IPS-18c (cell line): ENCODE measurements around the gene CDC14C.
"Not testable (repeated sequence)": the region's sequence is repeated elsewhere in the genome, so short reads cannot be mapped to it uniquely, and the experiment has no call there.

Experiments used
- H3K4me3 ChIP-seq: 2 replicates; pipeline ENCODE4 v1.7.0; 2013; ENCODE audit warnings: low read depth, mild to moderate bottlenecking, low read length, moderate library complexity; ENCODE audit not compliant: insufficient read depth
- H3K9me3 ChIP-seq: one replicate; pipeline ENCODE4 v1.6.1; 2013; ENCODE audit warnings: mild to moderate bottlenecking, low read length, moderate library complexity; ENCODE audit not compliant: control insufficient read depth, insufficient read depth

CDC14C gene

GRCh38 chr7:48924433-48924832 lies at the start of gene CDC14C:
CDC14C (plus strand) TSS chr7:48924547; CDS start chr7:48924673, 126 bp downstream.
- Histone ChIP-seq H3K9me3 (no peaks in the 10 kb centered on the region), H3K4me3 (no peak within 1 kb of the TSS)

- no peak overlapping the region for H3K4me3 ChIP-seq
- no peaks in the 10 kb centered on the region for H3K9me3 ChIP-seq
Observed at GRCh38 chr7:48875045-48875916, 49.1 kb upstream of the CDC14C start.

- Histone ChIP-seq H3K9me3 (no peaks in the 10 kb centered on the region), H3K4me3 (no peak overlapping the region)
Observed at GRCh38 chr7:48876087-48876486, 48.3 kb upstream of the CDC14C start.

DNA sequence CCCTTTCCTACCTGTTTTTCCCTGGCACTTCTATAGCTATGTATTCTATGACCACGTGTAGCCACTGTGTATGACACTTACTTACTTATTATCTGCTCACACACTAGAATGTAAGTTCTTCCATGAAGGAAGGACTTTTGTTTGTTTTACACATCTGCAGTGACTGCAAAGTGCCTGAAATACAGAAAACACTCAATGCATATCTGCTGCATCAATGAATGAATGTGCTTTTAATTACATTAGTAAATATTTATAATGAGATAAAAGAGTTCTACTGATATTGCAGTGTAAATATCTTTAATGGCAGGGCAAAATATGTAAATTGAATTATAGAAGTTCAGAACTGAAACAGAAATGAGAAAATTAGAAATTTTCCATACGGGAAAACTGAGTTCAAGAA lies 43.5 kb upstream of the CDC14C start:
- H3K4me3 ChIP-seq: no peak overlapping the region
- no peaks in the 10 kb centered on the region for H3K9me3 ChIP-seq

DNA sequence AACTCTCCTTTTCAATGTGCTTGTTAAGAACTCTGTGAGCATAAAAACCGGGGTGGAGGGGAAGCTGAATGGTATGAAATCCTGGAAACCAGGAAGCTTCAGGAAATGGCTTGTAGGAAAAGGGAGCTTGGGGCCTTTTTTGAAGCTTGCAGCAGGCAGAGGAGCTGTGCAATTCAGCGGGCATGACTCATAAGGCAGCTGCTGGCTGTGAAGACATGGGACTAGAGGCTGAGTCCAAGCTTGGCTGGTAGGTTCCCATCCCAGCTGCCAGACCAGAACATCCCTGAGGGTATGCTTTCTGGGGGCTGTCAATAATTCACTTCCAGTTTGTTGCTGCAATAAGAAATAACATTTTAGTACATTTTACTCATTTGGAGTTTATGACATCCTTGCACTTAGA lies 36.8 kb upstream of the CDC14C start:
- Histone ChIP-seq H3K4me3 (no peak overlapping the region), H3K9me3 (no peaks in the 10 kb centered on the region)

DNA sequence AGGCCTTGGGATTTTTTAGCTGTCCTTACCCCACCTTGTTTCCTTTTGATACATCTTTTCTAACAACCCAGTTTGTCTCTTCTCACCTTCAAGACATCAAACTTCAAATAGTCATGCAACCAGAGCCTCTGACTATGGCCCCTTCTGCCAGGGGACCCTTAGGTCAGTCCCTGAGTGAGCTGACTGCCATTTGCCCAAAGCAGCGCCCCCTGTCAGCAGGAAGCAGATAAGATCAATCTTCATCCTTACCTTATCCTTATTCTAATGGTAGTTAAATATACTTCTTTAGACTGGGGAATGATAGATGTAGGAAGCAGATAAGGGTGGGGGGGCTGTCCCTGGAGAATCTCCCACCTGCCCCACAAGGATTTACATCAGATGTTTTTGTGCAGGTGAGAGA lies 29.8 kb upstream of the CDC14C start:
- H3K9me3 ChIP-seq: peaks cover 3% of the 10 kb centered on the region
- no peak overlapping the region for H3K4me3 ChIP-seq

DNA sequence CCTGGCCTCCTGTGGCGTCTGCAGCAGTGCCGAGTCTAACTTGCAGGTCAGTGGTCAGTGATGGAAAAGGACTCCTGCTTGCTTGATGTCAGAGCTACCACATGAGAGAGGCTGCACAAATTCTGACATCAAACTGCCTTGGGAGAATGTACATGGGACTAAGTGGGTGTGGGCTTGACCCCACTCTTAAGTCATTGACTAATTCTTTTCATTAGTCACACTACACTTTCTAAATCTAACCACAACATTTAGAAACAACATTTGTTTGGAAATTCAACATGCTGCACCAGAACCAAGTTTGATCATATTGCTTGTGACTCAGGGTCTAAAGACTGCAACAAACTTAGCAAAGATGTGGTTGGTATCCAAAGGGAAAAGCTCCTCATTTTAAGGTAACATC lies 24.4 kb upstream of the CDC14C start:
- H3K4me3 ChIP-seq: no peak overlapping the region
- no peaks in the 10 kb centered on the region for H3K9me3 ChIP-seq

GRCh38 chr7:48901966-48902365 lies 22.4 kb upstream of the CDC14C start:
- Histone ChIP-seq H3K9me3 (no peaks in the 10 kb centered on the region), H3K4me3 (no peak overlapping the region)

GRCh38 chr7:48904975-48905374 lies 19.4 kb upstream of the CDC14C start:
- Histone ChIP-seq H3K4me3 (no peak overlapping the region), H3K9me3 (no peaks in the 10 kb centered on the region)

GRCh38 chr7:48905686-48906085 lies 18.7 kb upstream of the CDC14C start:
- not testable (repeated sequence) for H3K9me3 ChIP-seq, H3K4me3 ChIP-seq

GRCh38 chr7:48909887-48910286 lies 14.5 kb upstream of the CDC14C start:
- not testable (repeated sequence) for H3K4me3 ChIP-seq, H3K9me3 ChIP-seq

- H3K4me3 ChIP-seq: no peak overlapping the region
Observed at GRCh38 chr7:48931481-48931880, 7.1 kb downstream of the CDC14C start.

DNA sequence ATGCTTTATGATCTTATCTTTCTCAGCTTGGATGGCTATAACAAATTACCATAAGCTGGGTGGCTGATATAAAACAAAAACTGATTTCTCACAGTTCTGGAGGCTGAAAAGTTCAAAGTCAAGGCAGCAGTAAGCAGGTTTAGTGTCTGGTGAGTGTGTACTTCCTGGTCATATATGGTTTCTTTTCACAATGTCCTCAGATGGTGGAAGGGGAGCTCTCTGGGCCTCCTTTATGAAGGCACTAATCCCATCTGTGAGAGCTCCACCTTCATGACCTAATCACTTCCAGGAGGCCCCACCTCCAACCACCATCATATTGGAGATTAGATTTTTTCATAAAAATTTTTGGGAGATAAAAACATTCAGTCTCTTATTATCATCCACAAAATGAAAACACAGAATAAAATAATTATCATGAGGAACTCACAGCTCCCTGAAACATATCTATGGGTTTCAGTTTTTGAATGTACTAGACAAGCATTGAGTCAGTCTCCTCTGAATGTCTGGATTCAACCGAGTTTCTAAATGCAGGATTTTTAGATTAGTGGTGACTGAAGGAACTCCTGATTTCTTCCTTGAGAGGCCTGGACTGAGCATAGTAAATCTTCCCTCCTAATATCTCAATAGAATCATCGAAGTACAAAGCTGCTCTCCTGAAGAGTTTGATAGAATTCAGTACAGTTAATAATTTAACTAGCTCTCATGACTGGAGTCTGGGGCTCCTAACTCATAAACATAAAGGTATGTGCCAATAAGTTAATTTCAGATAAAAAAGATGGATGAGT lies 8.0 kb downstream of the CDC14C start:
- Histone ChIP-seq H3K9me3 (no peaks in the 10 kb centered on the region), H3K4me3 (no peak overlapping the region)

More at GRCh38 chr7:48931481-48931880, 7.1 kb downstream of the CDC14C start:
- H3K9me3 ChIP-seq: no peaks in the 10 kb centered on the region

DNA sequence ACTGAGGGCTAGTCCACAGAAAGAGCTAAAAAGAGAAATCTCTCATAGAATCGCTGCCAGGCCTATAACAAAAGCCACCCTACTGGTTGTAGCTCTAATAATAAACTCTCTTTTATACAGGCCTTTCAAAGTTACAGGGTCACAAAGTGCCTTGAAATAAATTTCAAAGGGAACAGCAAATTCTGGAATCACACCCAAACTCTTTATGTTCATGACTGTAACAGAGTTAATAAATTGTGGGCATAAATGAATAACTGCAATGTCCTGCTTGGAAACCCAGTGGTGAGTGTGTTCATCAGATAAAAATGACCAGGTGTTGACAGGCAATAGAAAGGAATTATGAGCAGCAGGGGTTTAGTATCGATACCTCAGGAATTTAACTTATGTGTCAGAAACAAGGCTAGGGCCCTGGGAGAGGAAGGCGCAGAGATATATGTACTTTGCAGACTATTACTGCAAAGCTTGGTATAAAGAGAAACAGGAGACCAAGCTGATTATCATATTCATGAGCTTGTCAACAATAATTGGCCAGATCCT lies 9.3 kb downstream of the CDC14C start:
- Histone ChIP-seq H3K9me3 (no peaks in the 10 kb centered on the region), H3K4me3 (no peak overlapping the region)

GRCh38 chr7:48938539-48939295 lies 14.4 kb downstream of the CDC14C start:
- Histone ChIP-seq H3K9me3 (no peaks in the 10 kb centered on the region), H3K4me3 (no peak overlapping the region)

DNA sequence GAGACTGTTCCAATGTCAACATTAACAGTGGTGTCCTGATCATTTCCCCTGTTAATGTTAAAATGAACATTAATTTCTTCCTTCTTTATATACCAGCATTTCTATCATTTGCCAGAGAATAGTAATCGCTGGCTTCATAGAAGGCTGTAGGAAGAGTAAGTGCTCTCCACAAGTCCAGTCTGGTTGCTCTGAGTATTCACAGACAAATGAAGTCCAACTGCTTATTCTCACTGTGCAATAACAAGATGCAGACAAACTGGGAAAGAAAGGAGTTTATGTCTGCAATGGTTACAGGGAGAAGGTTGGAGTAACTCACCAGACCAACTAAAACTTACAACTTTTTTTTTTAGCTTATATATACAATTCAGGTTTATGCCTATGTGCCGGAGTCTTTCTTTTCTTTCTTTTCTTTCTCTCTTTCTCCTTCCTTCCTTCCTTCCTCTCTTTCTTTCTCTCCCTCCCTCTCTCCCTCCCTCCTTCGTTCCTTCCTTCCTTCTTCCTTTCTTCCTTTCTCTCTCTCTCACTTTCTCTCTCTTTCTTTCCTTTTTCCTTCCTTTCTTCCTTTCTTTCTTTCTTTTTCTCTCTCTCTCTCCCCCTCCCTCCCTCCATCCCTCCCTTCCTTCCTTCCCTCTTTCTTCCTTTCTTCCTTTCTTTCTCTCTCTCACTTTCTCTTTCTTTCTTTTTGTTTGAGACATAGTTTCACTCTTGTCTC lies 19.1 kb downstream of the CDC14C start:
- H3K4me3 ChIP-seq: no peak overlapping the region
- peaks cover 2% of the 10 kb centered on the region for H3K9me3 ChIP-seq

- no peak overlapping the region for H3K4me3 ChIP-seq
- H3K9me3 ChIP-seq: no peaks in the 10 kb centered on the region
Observed at GRCh38 chr7:48955916-48956315, 31.6 kb downstream of the CDC14C start.
